ENCODE measurements around the gene PATJ. TPM values are rescaled to one million over a fixed set of nuclear protein-coding genes. Genes with fewer than 3 reads are reported as not detected.
"Not testable (repeated sequence)": the region's sequence is repeated elsewhere in the genome, so short reads cannot be mapped to it uniquely, and the experiment has no call there.

Gene PATJ
- total and polyA plus RNA-seq, 4 donors = 8.0 to 47.1 (median 24.3) TPM

DNA sequence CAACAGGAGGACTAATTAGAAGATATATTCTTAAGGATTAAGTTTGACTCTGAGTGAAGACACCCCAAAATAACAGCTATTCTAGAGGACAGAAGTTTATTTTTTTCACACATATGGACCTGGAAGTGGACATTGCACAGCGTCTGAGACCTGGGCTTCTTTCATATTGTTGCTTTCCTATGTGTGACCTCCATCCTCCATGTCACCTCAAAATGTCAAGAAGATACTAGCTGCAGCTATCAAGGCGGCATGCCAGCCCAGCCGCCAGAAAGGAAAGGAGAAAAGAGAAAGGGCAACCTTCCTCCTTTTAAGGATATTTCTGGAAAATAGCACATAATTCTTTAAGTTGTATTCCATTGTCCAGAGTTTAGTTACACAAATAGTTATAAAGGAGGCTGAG is 220.4 kb downstream of the PATJ start:
- intact Hi-C loops (cut with DNase I) = no loop called here
- Histone ChIP-seq H3K4me3 (ENCODE audit: low read length in 2 of 2) (no peak overlapping the region), H3K9me3 (ENCODE audit: control insufficient read depth, low read length) (no peaks in the 10 kb centered on the region), H3K36me3 (ENCODE audit: control insufficient read depth in 1 of 2, insufficient read depth in 2 of 2, low read length in 1 of 2) (no peaks in the 10 kb centered on the region), H3K27me3 (ENCODE audit: control insufficient read depth in 1 of 2, insufficient read depth in 2 of 2, low read length in 1 of 2) (no peaks in the 10 kb centered on the region), H3K4me1 (ENCODE audit: control insufficient read depth in 1 of 2, insufficient read depth in 2 of 2, low read length in 2 of 2) (no peaks in the 10 kb centered on the region), H3K27ac (ENCODE audit: low read depth in 1 of 2, low read length in 2 of 2) (no peak overlapping the region)
- no peak for ATAC-seq (ENCODE audit: low FRiP score)
- no peak for DNase-seq
- WGBS, 2 donors = 90 to 91% methylated on average over 3 of the region's 3 CpGs

DNA sequence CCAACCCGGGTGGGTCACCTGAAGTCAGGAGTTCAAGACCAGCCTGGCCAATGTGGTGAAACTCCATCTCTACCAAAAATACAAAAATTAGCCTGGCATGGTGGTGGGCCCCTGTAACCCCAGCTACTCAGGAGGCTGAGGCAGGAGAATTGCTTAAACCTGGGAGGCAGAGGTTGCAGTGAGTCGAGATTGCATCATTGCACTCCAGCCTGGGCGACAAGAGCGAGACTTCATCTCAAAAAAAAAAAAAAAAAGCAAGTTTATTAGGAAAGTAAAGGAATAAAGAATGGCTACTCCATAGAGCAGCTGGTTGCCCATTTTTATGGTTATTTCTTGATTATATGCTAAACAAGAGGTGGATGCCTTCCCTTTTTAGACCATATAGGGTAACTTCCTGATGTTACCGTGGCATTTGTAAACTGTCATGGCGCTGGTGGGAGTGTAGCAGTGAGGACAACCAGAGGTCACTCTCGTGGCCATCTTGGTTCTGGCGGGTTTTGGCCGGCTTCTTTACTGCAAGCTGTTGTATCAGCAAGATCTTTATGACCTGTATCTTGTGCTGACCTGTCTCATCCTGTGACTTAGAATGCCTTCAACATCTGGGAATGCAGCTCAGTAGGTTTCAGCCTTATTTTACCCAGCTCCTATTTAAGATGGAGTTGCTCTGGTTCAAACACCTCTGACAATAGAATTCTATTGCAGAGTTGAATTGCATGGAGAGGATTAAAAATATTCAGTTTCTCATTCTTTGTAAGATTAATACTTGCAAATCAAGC is 224.4 kb downstream of the PATJ start:
- WGBS, 2 donors = 96 to 97% methylated on average over 9 of the region's 9 CpGs
- intact Hi-C loops (cut with DNase I); H3K27ac ChIP-seq (ENCODE audit: low read depth in 1 of 2, low read length in 2 of 2): not testable (repeated sequence)

GRCh38 chr1:61967750-61968149 is 225.5 kb downstream of the PATJ start:
- intact Hi-C loops (cut with DNase I) = no loop called here
- Histone ChIP-seq H3K27ac (ENCODE audit: low read depth in 1 of 2, low read length in 2 of 2) (no peak overlapping the region), H3K36me3 (ENCODE audit: control insufficient read depth in 1 of 2, insufficient read depth in 2 of 2, low read length in 1 of 2) (no peaks in the 10 kb centered on the region), H3K4me1 (ENCODE audit: control insufficient read depth in 1 of 2, insufficient read depth in 2 of 2, low read length in 2 of 2) (no peaks in the 10 kb centered on the region), H3K27me3 (ENCODE audit: control insufficient read depth in 1 of 2, insufficient read depth in 2 of 2, low read length in 1 of 2) (no peaks in the 10 kb centered on the region), H3K4me3 (ENCODE audit: low read length in 2 of 2) (no peak overlapping the region), H3K9me3 (ENCODE audit: control insufficient read depth, low read length) (no peaks in the 10 kb centered on the region)
- ATAC-seq (ENCODE audit: low FRiP score) (no peak), DNase-seq (no peak)
- 46 to 48% methylated on average over 3 of the region's 3 CpGs for WGBS, 2 donors

More for the DNA sequence above, 224.4 kb downstream of the PATJ start:
- not testable (repeated sequence) for H3K4me1 ChIP-seq (ENCODE audit: control insufficient read depth in 1 of 2, insufficient read depth in 2 of 2, low read length in 2 of 2); ATAC-seq (ENCODE audit: low FRiP score); H3K4me3 ChIP-seq (ENCODE audit: low read length in 2 of 2); H3K36me3 ChIP-seq (ENCODE audit: control insufficient read depth in 1 of 2, insufficient read depth in 2 of 2, low read length in 1 of 2); H3K9me3 ChIP-seq (ENCODE audit: control insufficient read depth, low read length); DNase-seq; H3K27me3 ChIP-seq (ENCODE audit: control insufficient read depth in 1 of 2, insufficient read depth in 2 of 2, low read length in 1 of 2)

GRCh38 chr1:61968869-61969268 is 226.6 kb downstream of the PATJ start:
- Histone ChIP-seq H3K27ac (ENCODE audit: low read depth in 1 of 2, low read length in 2 of 2) (no peak overlapping the region), H3K9me3 (ENCODE audit: control insufficient read depth, low read length) (no peaks in the 10 kb centered on the region), H3K4me3 (ENCODE audit: low read length in 2 of 2) (no peak overlapping the region), H3K36me3 (ENCODE audit: control insufficient read depth in 1 of 2, insufficient read depth in 2 of 2, low read length in 1 of 2) (no peaks in the 10 kb centered on the region), H3K27me3 (ENCODE audit: control insufficient read depth in 1 of 2, insufficient read depth in 2 of 2, low read length in 1 of 2) (no peaks in the 10 kb centered on the region), H3K4me1 (ENCODE audit: control insufficient read depth in 1 of 2, insufficient read depth in 2 of 2, low read length in 2 of 2) (no peaks in the 10 kb centered on the region)
- intact Hi-C loops (cut with DNase I) = no loop called here
- no peak for ATAC-seq (ENCODE audit: low FRiP score)
- WGBS, 2 donors = 99 to 100% methylated on average over 1 of the region's 1 CpG
- DNase-seq = no peak

- Histone ChIP-seq H3K4me3 (ENCODE audit: low read length in 2 of 2) (no peak overlapping the region), H3K9me3 (ENCODE audit: control insufficient read depth, low read length) (no peaks in the 10 kb centered on the region), H3K4me1 (ENCODE audit: control insufficient read depth in 1 of 2, insufficient read depth in 2 of 2, low read length in 2 of 2) (no peaks in the 10 kb centered on the region), H3K27ac (ENCODE audit: low read depth in 1 of 2, low read length in 2 of 2) (no peak overlapping the region), H3K36me3 (ENCODE audit: control insufficient read depth in 1 of 2, insufficient read depth in 2 of 2, low read length in 1 of 2) (no peaks in the 10 kb centered on the region), H3K27me3 (ENCODE audit: control insufficient read depth in 1 of 2, insufficient read depth in 2 of 2, low read length in 1 of 2) (no peaks in the 10 kb centered on the region)
- intact Hi-C loops (cut with DNase I) = no loop called here
- no peak for ATAC-seq (ENCODE audit: low FRiP score)
- WGBS, 2 donors = 92 to 93% methylated on average over 8 of the region's 8 CpGs
- DNase-seq = no peak
Observed at GRCh38 chr1:61973100-61973837, 231.0 kb downstream of the PATJ start.

DNA sequence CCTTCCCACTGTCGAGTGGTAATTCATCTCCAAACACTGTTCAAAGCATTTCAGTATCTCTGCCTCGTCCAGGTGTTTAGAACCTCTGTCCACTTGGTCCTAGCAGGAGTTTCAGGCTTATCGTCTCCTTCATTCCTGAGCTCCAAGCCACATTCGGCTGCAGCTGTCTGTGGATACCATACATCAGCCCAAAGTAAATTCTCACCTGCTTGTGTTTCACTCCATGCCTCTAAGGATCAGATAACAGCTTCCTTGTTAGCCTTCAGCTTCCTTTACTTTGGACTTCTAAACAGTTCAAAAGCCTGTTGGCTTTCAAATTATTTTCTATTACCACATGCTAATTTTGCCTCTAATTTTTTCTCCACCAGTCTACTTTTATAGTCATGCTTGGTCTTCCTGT is 233.4 kb downstream of the PATJ start:
- DNase-seq (no peak), ATAC-seq (ENCODE audit: low FRiP score) (no peak)
- H3K36me3 ChIP-seq (ENCODE audit: control insufficient read depth in 1 of 2, insufficient read depth in 2 of 2, low read length in 1 of 2) = no peaks in the 10 kb centered on the region
- H3K27ac ChIP-seq (ENCODE audit: low read depth in 1 of 2, low read length in 2 of 2) = no peak overlapping the region
- no peak overlapping the region for H3K4me3 ChIP-seq (ENCODE audit: low read length in 2 of 2)
- H3K9me3 ChIP-seq (ENCODE audit: control insufficient read depth, low read length) = no peaks in the 10 kb centered on the region
- intact Hi-C loops (cut with DNase I) = no loop called here
- no peaks in the 10 kb centered on the region for H3K4me1 ChIP-seq (ENCODE audit: control insufficient read depth in 1 of 2, insufficient read depth in 2 of 2, low read length in 2 of 2)
- no peaks in the 10 kb centered on the region for H3K27me3 ChIP-seq (ENCODE audit: control insufficient read depth in 1 of 2, insufficient read depth in 2 of 2, low read length in 1 of 2)
- WGBS, 2 donors = 83 to 90% methylated on average over 4 of the region's 4 CpGs

- ATAC-seq (ENCODE audit: low FRiP score) (no peak), DNase-seq (no peak)
- 95 to 98% methylated on average over 4 of the region's 4 CpGs for WGBS, 2 donors
- Histone ChIP-seq H3K27me3 (ENCODE audit: control insufficient read depth in 1 of 2, insufficient read depth in 2 of 2, low read length in 1 of 2) (no peaks in the 10 kb centered on the region), H3K27ac (ENCODE audit: low read depth in 1 of 2, low read length in 2 of 2) (no peak overlapping the region), H3K4me3 (ENCODE audit: low read length in 2 of 2) (no peak overlapping the region), H3K4me1 (ENCODE audit: control insufficient read depth in 1 of 2, insufficient read depth in 2 of 2, low read length in 2 of 2) (no peaks in the 10 kb centered on the region), H3K9me3 (ENCODE audit: control insufficient read depth, low read length) (no peaks in the 10 kb centered on the region), H3K36me3 (ENCODE audit: control insufficient read depth in 1 of 2, insufficient read depth in 2 of 2, low read length in 1 of 2) (no peaks in the 10 kb centered on the region)
- intact Hi-C loops (cut with DNase I) = no loop called here
Observed at GRCh38 chr1:61976566-61976965, 234.3 kb downstream of the PATJ start.

- DNase-seq = no peak
- H3K36me3 ChIP-seq (ENCODE audit: control insufficient read depth in 1 of 2, insufficient read depth in 2 of 2, low read length in 1 of 2) = no peaks in the 10 kb centered on the region
- H3K4me1 ChIP-seq (ENCODE audit: control insufficient read depth in 1 of 2, insufficient read depth in 2 of 2, low read length in 2 of 2) = no peaks in the 10 kb centered on the region
- H3K4me3 ChIP-seq (ENCODE audit: low read length in 2 of 2) = no peak overlapping the region
- no peaks in the 10 kb centered on the region for H3K27me3 ChIP-seq (ENCODE audit: control insufficient read depth in 1 of 2, insufficient read depth in 2 of 2, low read length in 1 of 2)
- intact Hi-C loops (cut with DNase I) = no loop called here
- no peak for ATAC-seq (ENCODE audit: low FRiP score)
- H3K9me3 ChIP-seq (ENCODE audit: control insufficient read depth, low read length) = no peaks in the 10 kb centered on the region
- no peak overlapping the region for H3K27ac ChIP-seq (ENCODE audit: low read depth in 1 of 2, low read length in 2 of 2)
Observed at GRCh38 chr1:61978796-61979195, 236.5 kb downstream of the PATJ start.

DNA sequence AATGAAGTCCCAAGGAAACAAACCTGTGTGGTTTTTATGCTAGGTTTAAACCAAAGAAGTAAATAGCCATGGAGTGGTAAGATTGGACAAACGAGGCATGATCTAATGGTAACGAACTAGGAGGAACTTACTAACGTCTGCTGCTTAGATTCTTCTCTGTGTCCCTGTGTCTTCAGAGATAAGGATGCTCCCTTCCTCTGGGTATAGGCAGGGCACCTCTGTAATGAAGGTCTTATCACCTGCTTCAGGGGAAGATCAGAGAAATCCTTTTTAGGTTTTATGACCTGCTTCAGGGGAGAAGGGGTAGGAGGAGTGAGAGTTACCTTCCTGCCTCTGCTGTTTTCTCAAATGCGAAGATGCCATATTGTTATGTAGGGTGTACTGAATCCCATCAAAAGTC is 237.4 kb downstream of the PATJ start:
- no peaks in the 10 kb centered on the region for H3K27me3 ChIP-seq (ENCODE audit: control insufficient read depth in 1 of 2, insufficient read depth in 2 of 2, low read length in 1 of 2)
- H3K4me1 ChIP-seq (ENCODE audit: control insufficient read depth in 1 of 2, insufficient read depth in 2 of 2, low read length in 2 of 2) = no peaks in the 10 kb centered on the region
- no peaks in the 10 kb centered on the region for H3K36me3 ChIP-seq (ENCODE audit: control insufficient read depth in 1 of 2, insufficient read depth in 2 of 2, low read length in 1 of 2)
- intact Hi-C loops (cut with DNase I) = no loop called here
- DNase-seq (no peak), ATAC-seq (ENCODE audit: low FRiP score) (no peak)
- no peak overlapping the region for H3K4me3 ChIP-seq (ENCODE audit: low read length in 2 of 2)
- H3K9me3 ChIP-seq (ENCODE audit: control insufficient read depth, low read length) = no peaks in the 10 kb centered on the region
- no peak overlapping the region for H3K27ac ChIP-seq (ENCODE audit: low read depth in 1 of 2, low read length in 2 of 2)
- WGBS, 2 donors = 91 to 96% methylated on average over 4 of the region's 4 CpGs

Measured in aorta (tissue), 5 donors.